ENCODE measurements around the gene CACNA1C. TPM values are rescaled to one million over a fixed set of nuclear protein-coding genes. Genes with fewer than 3 reads are reported as not detected.

CACNA1C gene
- total RNA-seq, 4 donors from 2014 or later = 2.9 to 5.3 (median 4.3) TPM

DNA sequence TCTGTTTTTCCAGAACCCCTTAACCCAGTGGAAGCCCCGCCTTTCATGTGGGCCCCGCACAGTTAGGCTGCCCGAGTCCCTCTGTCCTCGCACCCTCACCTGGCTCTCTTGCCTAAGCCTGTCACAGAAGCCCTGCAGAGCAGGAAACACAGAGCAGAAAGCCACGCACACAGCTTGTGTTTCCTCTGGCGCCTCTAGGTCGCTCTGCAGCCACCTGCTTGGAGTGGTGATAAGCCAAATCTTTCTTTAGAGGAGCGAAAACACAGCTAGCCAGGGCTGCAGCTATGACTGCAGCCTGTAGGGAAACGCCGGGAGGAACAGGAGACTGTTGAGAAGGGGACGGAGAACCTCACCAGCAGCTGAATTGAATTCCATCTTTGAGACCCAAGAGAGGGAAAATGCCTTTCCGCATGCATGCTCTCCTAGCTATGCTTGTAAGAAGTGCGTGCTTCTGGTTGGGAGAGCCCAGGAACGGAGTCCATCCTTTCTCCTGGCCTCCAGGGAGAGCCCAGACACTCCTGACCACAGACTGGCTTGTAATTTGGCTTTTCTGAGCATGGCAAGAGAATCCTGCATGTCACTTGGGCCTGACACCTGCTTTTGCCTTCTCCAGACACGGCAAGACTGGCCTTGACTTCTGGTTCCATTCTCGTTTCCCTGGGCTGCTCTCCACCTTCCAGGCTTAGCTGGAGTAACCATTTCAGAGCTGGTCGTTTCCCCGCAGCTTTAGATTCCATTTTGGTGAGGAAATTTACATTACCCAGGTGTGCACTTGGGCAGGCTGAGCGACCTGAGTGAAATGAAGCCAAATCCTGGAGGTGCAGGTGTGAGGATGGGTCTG lies 301.6 kb downstream of the CACNA1C start:
- TF ChIP-seq, protein P1, sequence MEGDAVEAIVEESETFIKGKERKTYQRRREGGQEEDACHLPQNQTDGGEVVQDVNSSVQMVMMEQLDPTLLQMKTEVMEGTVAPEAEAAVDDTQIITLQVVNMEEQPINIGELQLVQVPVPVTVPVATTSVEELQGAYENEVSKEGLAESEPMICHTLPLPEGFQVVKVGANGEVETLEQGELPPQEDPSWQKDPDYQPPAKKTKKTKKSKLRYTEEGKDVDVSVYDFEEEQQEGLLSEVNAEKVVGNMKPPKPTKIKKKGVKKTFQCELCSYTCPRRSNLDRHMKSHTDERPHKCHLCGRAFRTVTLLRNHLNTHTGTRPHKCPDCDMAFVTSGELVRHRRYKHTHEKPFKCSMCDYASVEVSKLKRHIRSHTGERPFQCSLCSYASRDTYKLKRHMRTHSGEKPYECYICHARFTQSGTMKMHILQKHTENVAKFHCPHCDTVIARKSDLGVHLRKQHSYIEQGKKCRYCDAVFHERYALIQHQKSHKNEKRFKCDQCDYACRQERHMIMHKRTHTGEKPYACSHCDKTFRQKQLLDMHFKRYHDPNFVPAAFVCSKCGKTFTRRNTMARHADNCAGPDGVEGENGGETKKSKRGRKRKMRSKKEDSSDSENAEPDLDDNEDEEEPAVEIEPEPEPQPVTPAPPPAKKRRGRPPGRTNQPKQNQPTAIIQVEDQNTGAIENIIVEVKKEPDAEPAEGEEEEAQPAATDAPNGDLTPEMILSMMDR (IDR thresholded peaks at IDR 0.05; ENCODE audit: low read depth) = no peak

DNA sequence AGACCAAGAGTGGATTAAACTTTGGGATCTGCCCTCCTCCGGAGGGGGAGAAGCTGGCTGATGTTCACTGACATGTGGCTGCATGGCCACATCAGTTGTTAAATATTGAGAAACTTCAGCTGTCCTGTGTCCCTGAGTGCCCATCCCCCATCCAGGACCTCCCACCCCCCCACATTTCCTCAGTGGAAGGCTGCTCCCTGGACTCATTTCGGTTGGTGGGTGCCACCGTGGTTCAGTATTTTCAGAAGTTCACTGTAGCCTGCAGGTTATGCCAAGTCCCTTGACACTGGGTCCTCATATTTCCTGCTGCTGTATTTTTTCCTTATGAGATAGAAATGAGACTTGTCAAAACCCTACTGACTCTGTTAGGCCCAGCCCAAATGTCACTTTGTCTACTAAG lies 302.4 kb downstream of the CACNA1C start:
- TF ChIP-seq, protein P1 (IDR thresholded peaks at IDR 0.05; ENCODE audit: low read depth) = no peak

DNA sequence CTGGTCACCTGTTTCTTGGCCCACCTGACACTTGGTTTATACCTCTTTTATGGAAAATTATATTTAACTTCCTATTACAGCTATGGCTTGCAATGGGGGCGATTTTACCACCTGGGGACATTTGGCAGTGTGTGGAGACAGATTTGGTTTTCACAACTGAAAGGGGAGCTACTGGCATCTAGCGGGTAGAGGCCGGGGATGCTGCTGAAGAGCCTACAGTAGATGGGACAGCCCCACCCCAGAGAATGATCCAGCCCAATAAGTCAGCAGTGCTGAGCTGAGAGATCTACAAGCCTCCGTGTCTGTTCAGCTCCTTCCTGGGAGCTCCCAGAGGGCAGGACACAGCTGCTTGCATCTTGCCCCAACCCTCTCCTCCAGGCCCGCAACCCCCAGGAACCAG lies 302.8 kb downstream of the CACNA1C start:
- TF ChIP-seq, protein P1 (IDR thresholded peaks at IDR 0.05; ENCODE audit: low read depth) = no peak

DNA sequence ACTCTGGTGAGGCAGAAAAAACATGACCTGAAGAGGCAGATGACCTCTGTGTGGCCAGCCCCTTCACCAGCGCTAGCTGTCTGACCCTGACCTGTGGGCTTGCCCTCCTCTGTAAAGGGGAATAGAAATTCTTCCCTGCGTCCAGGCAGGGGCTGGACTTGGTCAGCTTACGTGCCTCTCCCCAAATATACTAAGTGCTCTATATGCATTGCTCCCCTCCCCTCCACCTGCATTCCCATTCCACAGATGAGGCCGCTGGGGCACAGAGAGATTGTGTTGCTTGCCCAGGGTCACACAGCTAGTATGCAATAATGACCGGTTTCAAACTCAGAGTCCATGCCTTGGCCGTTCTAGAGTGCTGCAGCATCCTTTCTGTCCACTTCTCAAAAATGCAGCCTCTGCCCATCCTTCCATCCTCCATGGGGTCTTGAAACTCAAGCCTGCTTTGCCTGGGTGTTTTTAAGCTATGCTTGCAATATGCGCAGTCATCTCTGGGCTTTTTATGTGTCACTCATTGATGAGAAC lies 303.9 kb downstream of the CACNA1C start:
- TF ChIP-seq, protein P1 (IDR thresholded peaks at IDR 0.05; ENCODE audit: low read depth) = no peak

DNA sequence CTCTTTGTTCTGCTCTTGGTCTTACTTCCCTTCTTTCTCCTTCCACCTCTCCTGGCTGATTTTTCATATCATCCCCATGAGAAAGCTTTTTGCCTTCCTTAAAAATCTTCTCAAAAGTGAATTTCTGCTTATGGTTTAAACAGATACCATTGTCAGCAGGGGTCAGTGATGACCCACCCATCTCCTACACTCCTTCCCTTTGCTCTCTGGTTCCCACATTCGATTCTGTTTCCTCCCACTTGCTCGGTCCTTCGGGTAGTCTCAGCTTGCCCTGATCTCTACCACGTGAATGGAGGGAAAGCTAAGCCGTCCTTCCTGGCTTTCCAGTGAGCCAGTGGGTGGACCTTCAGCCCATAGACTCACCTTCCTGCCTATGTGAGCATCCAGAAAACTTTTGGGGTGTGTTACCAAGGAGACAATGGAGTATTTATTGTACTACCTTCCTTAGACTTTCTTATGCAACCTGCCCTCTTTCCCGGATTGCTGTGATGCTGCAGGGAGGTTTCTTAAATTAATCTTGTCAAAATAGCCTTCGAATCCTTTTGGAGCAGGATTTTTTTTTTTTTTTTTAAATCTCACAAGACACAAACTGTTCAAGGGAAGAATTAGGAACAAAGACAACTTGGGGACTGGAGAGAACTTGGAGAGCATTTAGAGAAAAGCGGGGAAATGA lies 306.3 kb downstream of the CACNA1C start:
- TF ChIP-seq, protein P1 (IDR thresholded peaks at IDR 0.05; ENCODE audit: low read depth) = no peak

DNA sequence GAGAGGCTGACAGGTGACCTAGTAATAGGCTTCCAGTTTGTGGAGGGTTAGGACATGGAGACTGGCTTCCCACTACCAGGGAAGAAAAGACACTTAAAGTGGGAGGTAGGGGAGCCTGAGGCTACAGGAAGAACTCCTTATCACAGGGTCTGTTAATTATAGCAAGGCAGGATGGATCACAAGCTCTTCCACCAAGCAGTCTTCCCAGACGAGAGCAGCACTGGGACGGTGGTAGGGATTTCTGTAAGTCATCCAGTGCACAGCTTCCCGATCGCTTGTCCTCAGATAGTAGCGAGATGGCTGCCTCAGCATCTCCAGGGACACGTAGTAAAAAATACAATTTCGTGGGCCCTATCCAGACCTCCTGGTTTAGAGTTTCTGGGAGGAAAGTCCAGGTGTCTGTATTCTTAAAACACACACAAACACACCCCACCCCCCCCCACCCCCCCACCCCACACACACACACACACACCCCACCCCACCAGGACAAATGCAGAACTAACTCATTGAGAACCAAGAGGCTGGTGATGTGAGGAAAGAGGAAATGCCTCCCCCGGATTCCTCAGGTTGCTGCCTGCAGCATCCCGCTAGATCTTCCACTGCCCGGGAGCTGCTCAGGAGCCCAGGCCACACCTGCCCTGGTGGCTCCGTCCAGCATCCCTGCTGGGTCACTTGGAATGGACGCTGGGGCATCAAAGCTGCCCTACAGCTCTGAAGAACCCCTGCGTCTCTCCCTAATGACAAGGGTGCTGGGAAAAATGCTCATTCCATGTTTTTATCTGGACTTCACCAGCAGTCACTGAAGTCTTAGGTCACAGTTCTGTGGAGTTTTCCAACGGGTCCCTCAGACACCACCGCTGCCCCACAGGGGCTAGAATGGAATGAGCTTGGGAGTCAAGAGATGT lies 307.2 kb downstream of the CACNA1C start:
- TF ChIP-seq, protein P1 (IDR thresholded peaks at IDR 0.05; ENCODE audit: low read depth) = no peak
